ENCODE measurements around the gene KCTD18.

KCTD18 gene

GRCh38 chr2:200484934-200485333, 24.9 kb downstream of the KCTD18 start:
- no peak for DNase-seq

GRCh38 chr2:200483729-200484198, 26.1 kb downstream of the KCTD18 start:
- DNase-seq, result no peak

GRCh38 chr2:200482194-200482593, 27.7 kb downstream of the KCTD18 start:
- DNase-seq, result no peak

GRCh38 chr2:200479692-200480265, 30.1 kb downstream of the KCTD18 start:
- DNase-seq, result no peak

GRCh38 chr2:200477667-200478131, 32.2 kb downstream of the KCTD18 start:
- DNase-seq, result no peak

- DNase-seq, result no peak
Measured at GRCh38 chr2:200476836-200477235, 33.0 kb downstream of the KCTD18 start.

GRCh38 chr2:200475795-200476194, 34.1 kb downstream of the KCTD18 start:
- DNase-seq, result no peak

GRCh38 chr2:200472853-200473464, 36.9 kb downstream of the KCTD18 start:
- no peak for DNase-seq

GRCh38 chr2:200471928-200472645, 37.8 kb downstream of the KCTD18 start:
- DNase-seq, result no peak

- peak in 1 of 2 experiments; percentile 23 for DNase-seq
Measured at GRCh38 chr2:200471324-200471848, 38.5 kb downstream of the KCTD18 start.

GRCh38 chr2:200470230-200470629, 39.6 kb downstream of the KCTD18 start:
- no peak for DNase-seq

GRCh38 chr2:200469708-200470211, 40.1 kb downstream of the KCTD18 start:
- no peak for DNase-seq

- DNase-seq, result no peak
Measured at GRCh38 chr2:200467806-200468681, 41.8 kb downstream of the KCTD18 start.

- no peak for DNase-seq
Measured at GRCh38 chr2:200466425-200467418, 43.1 kb downstream of the KCTD18 start.

GRCh38 chr2:200463452-200463851, 46.4 kb downstream of the KCTD18 start:
- DNase-seq, result no peak

GRCh38 chr2:200461846-200462710, 47.8 kb downstream of the KCTD18 start:
- DNase-seq, result no peak

- DNase-seq, result no peak
Measured at GRCh38 chr2:200459101-200459500, 50.8 kb downstream of the KCTD18 start.

GRCh38 chr2:200456567-200456966, 53.3 kb downstream of the KCTD18 start:
- no peak for DNase-seq

- no peak for DNase-seq
Measured at GRCh38 chr2:200455958-200456421, 53.9 kb downstream of the KCTD18 start.

Data from cerebellar nuclear complex (tissue), 1 donor.